PC-3 (cell line): ENCODE measurements around the gene HOXD4. TPM values are rescaled to one million over a fixed set of nuclear protein-coding genes. Genes with fewer than 3 reads are reported as not detected.

Source experiments
- ATAC-seq: fragments of 200-7000 bp; cut with Tn5 transposase; 2 replicates; pipeline ENCODE4 v1.9.1; 2020; ENCODE audit warnings: mild to moderate bottlenecking, moderate library complexity
- BruUV-seq: library from RNA; stranded (reverse); fragments of 400-500 nt; replicated peaks from 2 replicates; lab custom pipeline; 2021; lab: Mats Ljungman, UMichigan
- CTCF ChIA-PET: fragments of 300-600 bp; sonication (Branson Sonifier 250); formaldehyde crosslinking; loops from one replicate; lab custom pipeline; 2022; ENCODE audit warnings: antibody characterized with exemption; lab: Charles Lee
- POLR2A ChIA-PET: fragments of 300-600 bp; sonication (Branson Sonifier 250); formaldehyde crosslinking; loops from one replicate; lab custom pipeline; 2022; ENCODE audit warnings: antibody characterized with exemption; ENCODE audit not compliant: unreplicated experiment; lab: Charles Lee
- DNase-seq: peaks from one replicate; pipeline ENCODE4 v3.0.0-alpha.2; 2015
- H2AFZ ChIP-seq: fragments of 300-600 bp; sonication (generic); 2 replicates; pipeline ENCODE4 v1.6.0; 2016; ENCODE audit warnings: antibody characterized with exemption, low read length
- H3F3A ChIP-seq: fragments of 300-600 bp; sonication (generic); one replicate; pipeline ENCODE4 v1.6.0; 2017; ENCODE audit warnings: antibody characterized with exemption, low read length, control low read depth, mild to moderate bottlenecking; ENCODE audit not compliant: unreplicated experiment
- H3K27ac ChIP-seq: fragments of 300-600 bp; sonication (generic); 2 replicates; pipeline ENCODE4 v1.5.1; 2016; ENCODE audit warnings: mild to moderate bottlenecking, low read length
- H3K27me3 ChIP-seq: fragments of 300-600 bp; sonication (generic); 2 replicates; pipeline ENCODE4 v1.6.1; 2016; ENCODE audit warnings: low read length, mixed read lengths
- H3K36me3 ChIP-seq: fragments of 300-600 bp; sonication (generic); 2 replicates; pipeline ENCODE4 v1.6.1; 2016; ENCODE audit warnings: low read depth, mixed run types, low read length, mixed read lengths
- H3K4me1 ChIP-seq: fragments of 300-600 bp; sonication (generic); 2 replicates; pipeline ENCODE4 v1.5.1; 2016; ENCODE audit warnings: low read length; ENCODE audit not compliant: insufficient read depth
- H3K4me2 ChIP-seq: fragments of 300-600 bp; sonication (generic); 2 replicates; pipeline ENCODE4 v1.6.0; 2016; ENCODE audit warnings: low read length
- H3K4me3 ChIP-seq: fragments of 300-600 bp; sonication (generic); 2 replicates; pipeline ENCODE4 v1.5.1; 2016; ENCODE audit warnings: mild to moderate bottlenecking, low read length, mixed read lengths
- H3K79me2 ChIP-seq: fragments of 300-600 bp; sonication (generic); 2 replicates; pipeline ENCODE4 v1.6.1; 2017; ENCODE audit warnings: low read length, mixed read lengths
- H3K9ac ChIP-seq: fragments of 300-600 bp; sonication (generic); 2 replicates; pipeline ENCODE4 v1.6.0; 2016; ENCODE audit warnings: mild to moderate bottlenecking, low read length
- H3K9me2 ChIP-seq: fragments of 300-600 bp; sonication (generic); replicated peaks from 2 replicates; pipeline ENCODE4 v1.6.1; 2016; ENCODE audit warnings: mixed run types, low read length, mixed read lengths
- H3K9me3 ChIP-seq: fragments of 300-600 bp; sonication (generic); 2 replicates; pipeline ENCODE4 v1.6.1; 2016; ENCODE audit warnings: low read length, mixed read lengths
- H4K20me1 ChIP-seq: fragments of 300-600 bp; sonication (generic); 2 replicates; pipeline ENCODE4 v1.6.1; 2016; ENCODE audit warnings: low read length, mixed read lengths
- CTCF ChIP-seq: fragments of 300-600 bp; sonication (generic); conservative IDR thresholded peaks from 2 replicates; pipeline ENCODE4 v1.5.1; 2017; ENCODE audit warnings: antibody characterized with exemption, low read depth, mild to moderate bottlenecking, low read length
- EZH2 ChIP-seq: fragments of 300-600 bp; sonication (generic); IDR thresholded peaks from one replicate; pipeline ENCODE4 v1.6.1; 2017; ENCODE audit warnings: antibody characterized with exemption, mild to moderate bottlenecking, low read length; ENCODE audit not compliant: unreplicated experiment
- EZH2phosphoT487 ChIP-seq: fragments of 300-600 bp; sonication (generic); IDR thresholded peaks from 2 replicates; pipeline ENCODE4 v1.6.1; 2018; ENCODE audit warnings: mild to moderate bottlenecking, antibody characterized with exemption, low read length, borderline replicate concordance
- intact Hi-C: fragments of 100-400 bp; cut with micrococcal nuclease; formaldehyde crosslinking; loops from 2 replicates; pipeline ENCODE4 v1.9.0; 2023
- total RNA-seq: library from RNA; depleted of rRNA; stranded (reverse); fragments of >200 nt; gene quantifications from 2 replicates; pipeline ENCODE4 v1.2.3, GENCODE V29; 2014

HOXD4 gene
- total RNA-seq, 1 experiment from 2014 or later = 0.29 TPM

- no peaks in the 10 kb centered on the region for H3K79me2 ChIP-seq
- no peaks in the 10 kb centered on the region for H3K36me3 ChIP-seq
- ChIA-PET CTCF (interaction anchor here (0.6 kb wide), 1 partner anchor 224 kb away, joined by 3 read pairs; no protein-coding TSS in a partner anchor), POLR2A (interaction anchor here (0.6 kb wide), 2 partner anchors 182 to 1102 kb away, joined by 3 to 5 read pairs; no protein-coding TSS in a partner anchor)
- TF ChIP-seq EZH2phosphoT487 = no peak
- TF ChIP-seq CTCF = no peak
- no peak for TF ChIP-seq EZH2
- H3K4me3 ChIP-seq = no peak overlapping the region
- H3K27me3 ChIP-seq = no peaks in the 10 kb centered on the region
- no peaks in the 10 kb centered on the region for H4K20me1 ChIP-seq
- no peaks in the 10 kb centered on the region for H3F3A ChIP-seq
- no peak overlapping the region for H3K9ac ChIP-seq
- H3K9me3 ChIP-seq = no peaks in the 10 kb centered on the region
- DNase-seq (no peak), ATAC-seq (no peak)
- H3K9me2 ChIP-seq = no peaks in the 10 kb centered on the region
- no peak overlapping the region for H3K27ac ChIP-seq
- no TSS peak for BruUV-seq
- H3K4me1 ChIP-seq = no peaks in the 10 kb centered on the region
- no peak overlapping the region for H2AFZ ChIP-seq
- no peak overlapping the region for H3K4me2 ChIP-seq
- intact Hi-C loops = no loop called here
These were observed 10.7 kb downstream of the HOXD4 start for GRCh38 chr2:176161825-176162626.

- POLR2A ChIA-PET = no interaction called here
These were observed 11.7 kb downstream of the HOXD4 start for GRCh38 chr2:176162911-176163671.

More at GRCh38 chr2:176162911-176163671, 11.7 kb downstream of the HOXD4 start:
- no peaks in the 10 kb centered on the region for H3K36me3 ChIP-seq
- no peaks in the 10 kb centered on the region for H3K9me2 ChIP-seq
- no TSS peak for BruUV-seq
- CTCF ChIA-PET = interaction anchor here (0.5 kb wide), 1 partner anchor 490 kb away, joined by 3 read pairs; no protein-coding TSS in a partner anchor
- H3K4me1 ChIP-seq = no peaks in the 10 kb centered on the region
- no peaks in the 10 kb centered on the region for H3K9me3 ChIP-seq
- DNase-seq (no peak), ATAC-seq (no peak)
- TF ChIP-seq EZH2phosphoT487 (no peak), CTCF (no peak), EZH2 (no peak)
- H3F3A ChIP-seq = no peaks in the 10 kb centered on the region
- H3K79me2 ChIP-seq = no peaks in the 10 kb centered on the region
- intact Hi-C loops = no loop called here
- H4K20me1 ChIP-seq = no peaks in the 10 kb centered on the region
- H2AFZ ChIP-seq = no peak overlapping the region
- H3K4me3 ChIP-seq = no peak overlapping the region
- H3K27me3 ChIP-seq = no peaks in the 10 kb centered on the region
- no peak overlapping the region for H3K9ac ChIP-seq
- no peak overlapping the region for H3K27ac ChIP-seq
- H3K4me2 ChIP-seq = no peak overlapping the region
